Panc1 (cell line): ENCODE measurements around the gene TRAF5.

ENCODE experiments used
- POLR2AphosphoS5 ChIP-seq: IDR thresholded peaks from 2 replicates; pipeline ENCODE4 v1.6.1; 2012; ENCODE audit warnings: mild to moderate bottlenecking, low read depth, low read length, moderate library complexity
- TCF7L2 ChIP-seq: IDR thresholded peaks from 2 replicates; pipeline ENCODE4 v1.6.1; 2011; ENCODE audit warnings: mild to moderate bottlenecking, low read depth, low read length, inconsistent platforms
- TF ChIP-seq, protein P1 (sequence below): fragments of 450-650 bp; IDR thresholded peaks from 2 replicates; pipeline ENCODE4 v1.5.1; 2017; ENCODE audit warnings: mild to moderate bottlenecking

DNA sequence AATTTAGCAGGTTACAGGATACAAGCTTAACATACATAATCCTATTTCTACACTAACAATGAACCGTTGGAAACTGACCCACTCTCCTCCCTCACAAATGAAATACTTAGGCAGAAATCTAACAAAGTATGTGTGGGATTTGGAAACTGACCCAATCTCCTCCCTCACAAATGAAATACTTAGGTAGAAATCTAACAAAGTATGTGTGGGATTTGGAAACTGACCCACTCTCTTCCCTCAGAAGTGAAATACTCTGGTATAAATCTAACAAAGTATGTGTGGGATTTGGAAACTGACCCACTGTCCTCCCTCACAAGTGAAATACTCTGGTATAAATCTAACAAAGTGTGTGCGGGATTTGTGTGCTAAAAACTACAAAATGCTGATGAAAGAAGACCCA is 60.3 kb downstream of the TRAF5 start:
- TF ChIP-seq, protein P1, sequence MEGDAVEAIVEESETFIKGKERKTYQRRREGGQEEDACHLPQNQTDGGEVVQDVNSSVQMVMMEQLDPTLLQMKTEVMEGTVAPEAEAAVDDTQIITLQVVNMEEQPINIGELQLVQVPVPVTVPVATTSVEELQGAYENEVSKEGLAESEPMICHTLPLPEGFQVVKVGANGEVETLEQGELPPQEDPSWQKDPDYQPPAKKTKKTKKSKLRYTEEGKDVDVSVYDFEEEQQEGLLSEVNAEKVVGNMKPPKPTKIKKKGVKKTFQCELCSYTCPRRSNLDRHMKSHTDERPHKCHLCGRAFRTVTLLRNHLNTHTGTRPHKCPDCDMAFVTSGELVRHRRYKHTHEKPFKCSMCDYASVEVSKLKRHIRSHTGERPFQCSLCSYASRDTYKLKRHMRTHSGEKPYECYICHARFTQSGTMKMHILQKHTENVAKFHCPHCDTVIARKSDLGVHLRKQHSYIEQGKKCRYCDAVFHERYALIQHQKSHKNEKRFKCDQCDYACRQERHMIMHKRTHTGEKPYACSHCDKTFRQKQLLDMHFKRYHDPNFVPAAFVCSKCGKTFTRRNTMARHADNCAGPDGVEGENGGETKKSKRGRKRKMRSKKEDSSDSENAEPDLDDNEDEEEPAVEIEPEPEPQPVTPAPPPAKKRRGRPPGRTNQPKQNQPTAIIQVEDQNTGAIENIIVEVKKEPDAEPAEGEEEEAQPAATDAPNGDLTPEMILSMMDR = no peak
- TF ChIP-seq TCF7L2 = no peak
- TF ChIP-seq POLR2AphosphoS5 = no peak
